HCT116 (cell line): ENCODE data around the gene RALGPS1. TPM values are rescaled to one million over a fixed set of nuclear protein-coding genes. Genes with fewer than 3 reads are reported as not detected.
A peak's percentile ranks its signal among the peaks of the same experiment; 100 is the strongest.

Source experiments
- ATAC-seq: fragments of 200-7000 bp; cut with Tn5 transposase; 2 replicates; pipeline ENCODE4 v1.9.1; 2020; ENCODE audit warnings: mild to moderate bottlenecking, moderate library complexity
- BruUV-seq: library from RNA; stranded (reverse); fragments of 400-500 nt; replicated peaks from 2 replicates; lab custom pipeline; 2021; lab: Mats Ljungman, UMichigan
- CTCF ChIA-PET: fragments of 300-600 bp; sonication (Branson Sonifier 250); formaldehyde crosslinking; loops from one replicate; lab custom pipeline; 2021; ENCODE audit warnings: antibody characterized with exemption; lab: Charles Lee
- POLR2A ChIA-PET: fragments of 300-600, 350-600 bp; sonication (Branson Sonifier 250); formaldehyde crosslinking; loops from one replicate; lab custom pipeline; 2021; ENCODE audit warnings: antibody characterized with exemption; lab: Charles Lee
- RAD21 ChIA-PET, 2 experiments: fragments of 300-600 bp; sonication (Branson Sonifier 250); formaldehyde crosslinking; loops; one replicate each; lab custom pipeline; 2023; ENCODE audit warnings: low total read pairs in 2 of 2; ENCODE audit not compliant: uncharacterized antibody in 2 of 2, unreplicated experiment in 2 of 2, low non-redundant PET in 1 of 2; lab: Charles Lee
- DNase-seq: peaks from one replicate; pipeline ENCODE4 v3.0.0-alpha.2; 2010; ENCODE audit warnings: low read depth, low spot score
- H2AFZ ChIP-seq: fragments of 200-600 bp; shearing (Covaris generic), sonication (generic); 2 replicates; pipeline ENCODE4 v1.6.1; 2017; ENCODE audit warnings: low read depth, mixed run types, mixed read lengths, antibody characterized with exemption, low read length; ENCODE audit not compliant: poor library complexity, severe bottlenecking
- H3K27ac ChIP-seq: 2 replicates; pipeline ENCODE4 v1.5.1; 2012; ENCODE audit warnings: low read depth, low read length
- H3K27me3 ChIP-seq: fragments of 200-600 bp; sonication (generic); 2 replicates; pipeline ENCODE4 v1.6.1; 2016; ENCODE audit warnings: mixed run types, low read length, mixed read lengths; ENCODE audit not compliant: insufficient read depth
- H3K36me3 ChIP-seq, 2 experiments: fragments of 200-500 bp in 1 of 2; fragments of 200-600 bp in 1 of 2; sonication (Bioruptor generic) in 1 of 2; sonication (generic) in 1 of 2; 2 replicates each; pipeline versions ENCODE4 v1.5.1 to v1.6.1; 2014 to 2016; ENCODE audit warnings: low read length in 2 of 2, inconsistent platforms in 1 of 2, mixed read lengths in 1 of 2, mixed run types in 1 of 2; ENCODE audit not compliant: insufficient read depth in 2 of 2, control insufficient read depth in 1 of 2
- H3K4me1 ChIP-seq, 2 experiments: fragments of 200-600 bp in 1 of 2; sonication (generic) in 1 of 2; 2 replicates each; pipeline versions ENCODE4 v1.5.1 to v1.6.1; 2012 to 2017; ENCODE audit warnings: low read length in 2 of 2, inconsistent platforms in 1 of 2, mild to moderate bottlenecking in 1 of 2, mixed read lengths in 1 of 2, mixed run types in 1 of 2, moderate library complexity in 1 of 2; ENCODE audit not compliant: insufficient read depth in 2 of 2, control insufficient read depth in 1 of 2
- H3K4me2 ChIP-seq: fragments of 200-600 bp; sonication (generic); 2 replicates; pipeline ENCODE4 v1.6.1; 2017; ENCODE audit warnings: mixed run types, low read length, mixed read lengths
- H3K4me3 ChIP-seq, 2 experiments: fragments of 200-600 bp in 1 of 2; sonication (generic) in 1 of 2; replicated peaks in 1 of 2; 2 replicates each; pipeline ENCODE4 v1.5.1; 2011 to 2016; ENCODE audit warnings: low read length in 2 of 2, control low read depth in 1 of 2, low read depth in 1 of 2, mild to moderate bottlenecking in 1 of 2, mixed read lengths in 1 of 2, mixed run types in 1 of 2
- H3K79me2 ChIP-seq: fragments of 200-600 bp; sonication (generic); 2 replicates; pipeline ENCODE4 v1.6.1; 2017; ENCODE audit warnings: mild to moderate bottlenecking, mixed run types, low read length, moderate library complexity, mixed read lengths; ENCODE audit not compliant: insufficient read depth
- H3K9ac ChIP-seq: fragments of 200-600 bp; sonication (generic); 2 replicates; pipeline ENCODE4 v1.6.1; 2016; ENCODE audit warnings: low read length, mixed read lengths
- H3K9me2 ChIP-seq: fragments of 200-600 bp; sonication (generic), shearing (Covaris generic); 2 replicates; pipeline ENCODE4 v1.6.1; 2017; ENCODE audit warnings: mixed run types, mild to moderate bottlenecking, moderate library complexity; ENCODE audit not compliant: insufficient read depth
- H3K9me3 ChIP-seq, 2 experiments: fragments of 200-500 bp in 1 of 2; fragments of 200-600 bp in 1 of 2; sonication (Bioruptor generic) in 1 of 2; sonication (generic) in 1 of 2; 2 replicates each; pipeline ENCODE4 v1.6.1; 2014 to 2017; ENCODE audit warnings: low read length in 2 of 2, mixed read lengths in 2 of 2, inconsistent platforms in 1 of 2, low read depth in 1 of 2, mild to moderate bottlenecking in 1 of 2, mixed run types in 1 of 2, moderate library complexity in 1 of 2; ENCODE audit not compliant: control insufficient read depth in 1 of 2, insufficient read depth in 1 of 2
- H4K20me1 ChIP-seq: fragments of 200-600 bp; sonication (generic), shearing (Covaris generic); 2 replicates; pipeline ENCODE4 v1.6.1; 2017; ENCODE audit warnings: mixed run types, mild to moderate bottlenecking, moderate library complexity; ENCODE audit not compliant: insufficient read depth
- CBX3 ChIP-seq: IDR thresholded peaks from 2 replicates; pipeline ENCODE4 v1.6.1; 2012; ENCODE audit warnings: low read depth
- CEBPB ChIP-seq: IDR thresholded peaks from 2 replicates; pipeline ENCODE4 v1.6.1; 2012; ENCODE audit warnings: low read depth
- ELF1 ChIP-seq: IDR thresholded peaks from 2 replicates; pipeline ENCODE4 v1.6.1; 2012; ENCODE audit warnings: low read depth, borderline replicate concordance
- EZH2 ChIP-seq: fragments of 200-600 bp; sonication (generic); IDR thresholded peaks from 2 replicates; pipeline ENCODE4 v1.6.1; 2017; ENCODE audit warnings: antibody characterized with exemption, mixed run types
- FOSL1 ChIP-seq: IDR thresholded peaks from 2 replicates; pipeline ENCODE4 v1.6.1; 2012; ENCODE audit warnings: low read depth
- JUND ChIP-seq: IDR thresholded peaks from 2 replicates; pipeline ENCODE4 v1.6.1; 2012
- POLR2A ChIP-seq: IDR thresholded peaks from 2 replicates; pipeline ENCODE4 v1.7.0; 2011; ENCODE audit warnings: borderline replicate concordance; ENCODE audit not compliant: insufficient read depth, insufficient read length; ENCODE audit errors: extremely low read depth
- SP1 ChIP-seq: IDR thresholded peaks from 2 replicates; pipeline ENCODE4 v1.6.1; 2012; ENCODE audit warnings: low read depth
- TCF7L2 ChIP-seq: IDR thresholded peaks from 2 replicates; pipeline ENCODE4 v1.7.0; 2011; ENCODE audit warnings: borderline replicate concordance, inconsistent platforms; ENCODE audit not compliant: insufficient read depth, insufficient read length; ENCODE audit errors: extremely low read depth
- ZNF274 ChIP-seq: fragments of 200-500 bp; sonication (Bioruptor generic); IDR thresholded peaks from 2 replicates; pipeline ENCODE4 v1.6.1; 2014; ENCODE audit warnings: mild to moderate bottlenecking, low read depth, low read length, inconsistent platforms
- intact Hi-C: fragments of 100-400 bp; cut with micrococcal nuclease; formaldehyde crosslinking; loops from 2 replicates; pipeline ENCODE4 v1.10.0; 2022
- total RNA-seq: library from RNA; stranded (reverse); gene quantifications from one replicate; pipeline ENCODE4 v1.2.1, GENCODE V29; 2021; ENCODE audit not compliant: unreplicated experiment
- TF ChIP-seq, protein P1 (sequence below): IDR thresholded peaks from 2 replicates; pipeline ENCODE4 v1.6.1; 2012

The RALGPS1 gene
- total RNA-seq, 1 experiment from 2014 or later = 7.6 TPM

DNA sequence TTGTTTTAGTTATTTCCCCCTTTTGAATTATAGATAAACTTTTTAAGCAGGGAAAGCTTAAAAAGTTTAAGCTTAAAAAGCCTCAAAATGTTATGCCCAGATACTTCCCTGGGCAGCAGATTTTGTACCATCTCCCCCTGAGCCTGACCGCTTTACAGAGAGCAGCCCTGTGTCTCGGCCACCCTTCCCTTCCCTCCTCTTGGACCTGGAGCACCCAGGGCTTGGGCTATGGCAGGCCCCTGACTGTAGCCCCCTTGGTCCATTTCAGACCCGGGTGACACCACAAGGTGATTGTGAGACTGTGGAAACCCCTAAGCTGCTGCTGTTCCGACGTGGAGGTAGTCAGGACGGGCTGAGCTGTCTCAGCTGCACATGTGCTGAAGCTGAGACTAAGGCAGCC, 97.7 kb downstream of the RALGPS1 start:
- Histone ChIP-seq H3K27ac (no peak overlapping the region), H4K20me1 (no peaks in the 10 kb centered on the region), H3K79me2 (no peaks in the 10 kb centered on the region), H3K9me3 (no peaks in the 10 kb centered on the region), H3K27me3 (no peaks in the 10 kb centered on the region; the same call in 1 of the 2 replicates), H3K4me2 (no peak overlapping the region), H3K9ac (no peak overlapping the region), H3K4me1 (peaks cover 3 to 10% of the 10 kb centered on the region in 2 experiments; a peak in 2 of 4 replicates), H3K9me2 (no peaks in the 10 kb centered on the region), H2AFZ (no peak overlapping the region), H3K4me3 (no peak overlapping the region), H3K36me3 (no peaks in the 10 kb centered on the region)
- ChIA-PET CTCF (no interaction called here), POLR2A (no interaction called here), RAD21 (no interaction called here)
- no peak for DNase-seq
- intact Hi-C loops = no loop called here
- no TSS peak for BruUV-seq
- TF ChIP-seq POLR2A (no peak), JUND (no peak), CEBPB (no peak), ELF1 (no peak), CBX3 (no peak), SP1 (no peak)
- TF ChIP-seq, protein P1, sequence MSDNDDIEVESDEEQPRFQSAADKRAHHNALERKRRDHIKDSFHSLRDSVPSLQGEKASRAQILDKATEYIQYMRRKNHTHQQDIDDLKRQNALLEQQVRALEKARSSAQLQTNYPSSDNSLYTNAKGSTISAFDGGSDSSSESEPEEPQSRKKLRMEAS = no peak
- ATAC-seq = no peak

DNA sequence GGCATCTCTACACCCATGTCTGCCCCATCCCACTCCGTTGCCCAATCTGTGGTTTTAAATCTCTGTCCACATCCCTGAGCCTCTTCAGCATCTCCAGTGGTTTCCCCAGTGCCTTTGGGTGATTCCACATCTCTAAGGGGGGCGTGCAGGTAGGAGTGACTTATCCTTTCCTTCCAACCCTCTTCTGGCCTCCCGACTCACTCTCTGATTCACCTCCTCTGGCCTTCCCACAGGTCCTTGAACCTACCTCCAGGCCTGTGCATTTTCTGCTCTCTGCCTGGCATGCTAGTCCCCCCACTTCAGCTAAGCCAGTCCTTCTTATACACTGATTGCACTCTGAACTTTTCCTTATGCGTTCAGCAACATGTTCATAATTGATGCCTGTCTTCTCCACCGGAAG, 99.0 kb downstream of the RALGPS1 start:
- H3K79me2 ChIP-seq = no peaks in the 10 kb centered on the region
- no peaks in the 10 kb centered on the region; the same call in 1 of the 2 replicates for H3K27me3 ChIP-seq
- intact Hi-C loops = no loop called here
- ChIA-PET CTCF (no interaction called here), POLR2A (no interaction called here), RAD21 (no interaction called here)
- no peak overlapping the region for H3K9ac ChIP-seq
- no peak overlapping the region for H3K27ac ChIP-seq
- no peaks in the 10 kb centered on the region for H3K36me3 ChIP-seq
- no peaks in the 10 kb centered on the region for H3K9me3 ChIP-seq
- TF ChIP-seq POLR2A = no peak
- TF ChIP-seq ZNF274 = no peak
- TF ChIP-seq TCF7L2 = no peak
- TF ChIP-seq, protein P1 = no peak
- no peak for TF ChIP-seq FOSL1
- no peak for TF ChIP-seq EZH2
- no peak for TF ChIP-seq CBX3
- H4K20me1 ChIP-seq = no peaks in the 10 kb centered on the region
- no peak overlapping the region for H3K4me3 ChIP-seq
- no peak overlapping the region for H3K4me2 ChIP-seq
- BruUV-seq = no TSS peak
- no peak overlapping the region for H2AFZ ChIP-seq
- ATAC-seq = 0 out of 2 replicates have a peak, but pooled peaks have one; percentile 34
- H3K9me2 ChIP-seq = no peaks in the 10 kb centered on the region
- no peak for DNase-seq
- peaks cover 3 to 10% of the 10 kb centered on the region in 2 experiments; a peak in 2 of 4 replicates for H3K4me1 ChIP-seq
